SK-N-SH (cell line): ENCODE results near the gene WDR87.

Experiments
- CHD2 ChIP-seq: fragments of 150-350 bp; IDR thresholded peaks from 2 replicates; pipeline ENCODE4 v1.6.1; 2018; ENCODE audit warnings: low read length; ENCODE audit not compliant: partially characterized antibody
- CTCF ChIP-seq: fragments of 200-600 bp; sonication (generic); IDR thresholded peaks from 2 replicates; pipeline ENCODE4 v1.6.1; 2017; ENCODE audit warnings: antibody characterized with exemption, mild to moderate bottlenecking, moderate library complexity
- IRF3 ChIP-seq: fragments of 150-350 bp; IDR thresholded peaks from 2 replicates; pipeline ENCODE4 v1.6.1; 2016; ENCODE audit warnings: mild to moderate bottlenecking, low read depth, low read length
- MXI1 ChIP-seq: IDR thresholded peaks from 2 replicates; pipeline ENCODE4 v1.6.1; 2012; ENCODE audit warnings: mild to moderate bottlenecking, low read depth, low read length, improper control_type of control experiment
- TF ChIP-seq, protein P1 (sequence below): fragments of 150-350 bp; IDR thresholded peaks from 2 replicates; pipeline ENCODE4 v1.6.1; 2017; ENCODE audit warnings: antibody characterized with exemption, low read length, low read depth, borderline replicate concordance

GRCh38 chr19:37869766-37870340 lies 36.5 kb downstream of the WDR87 start:
- TF ChIP-seq, protein P1, sequence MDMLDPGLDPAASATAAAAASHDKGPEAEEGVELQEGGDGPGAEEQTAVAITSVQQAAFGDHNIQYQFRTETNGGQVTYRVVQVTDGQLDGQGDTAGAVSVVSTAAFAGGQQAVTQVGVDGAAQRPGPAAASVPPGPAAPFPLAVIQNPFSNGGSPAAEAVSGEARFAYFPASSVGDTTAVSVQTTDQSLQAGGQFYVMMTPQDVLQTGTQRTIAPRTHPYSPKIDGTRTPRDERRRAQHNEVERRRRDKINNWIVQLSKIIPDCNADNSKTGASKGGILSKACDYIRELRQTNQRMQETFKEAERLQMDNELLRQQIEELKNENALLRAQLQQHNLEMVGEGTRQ: no peak
- TF ChIP-seq IRF3: no peak
- no peak for TF ChIP-seq CTCF
- TF ChIP-seq MXI1: no peak
- TF ChIP-seq CHD2: no peak
